ENCODE measurements around the gene CELSR1. TPM values are rescaled to one million over a fixed set of nuclear protein-coding genes. Genes with fewer than 3 reads are reported as not detected.
"Not testable (repeated sequence)": the region's sequence is repeated elsewhere in the genome, so short reads cannot be mapped to it uniquely, and the experiment has no call there.

CELSR1 gene
- total RNA-seq, 1 experiment from 2014 or later, result 33.2 TPM

DNA sequence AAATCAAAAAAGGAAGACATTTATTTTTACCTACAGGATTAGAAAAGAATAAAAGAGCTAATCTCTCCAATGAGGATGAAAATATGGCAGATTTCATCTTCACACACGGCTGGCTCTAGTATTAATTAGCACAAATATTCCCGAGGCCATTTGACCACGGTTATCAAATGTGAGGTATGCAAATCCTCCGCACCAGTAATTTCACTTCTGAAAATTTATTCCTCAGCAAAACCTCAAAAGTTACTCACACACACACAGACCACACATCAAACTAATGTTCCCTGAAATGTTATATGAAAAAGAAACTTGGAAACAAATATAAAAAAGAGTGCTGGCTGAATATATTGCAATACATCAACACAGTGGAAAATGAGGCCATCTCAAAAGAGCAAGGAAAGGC, 32.8 kb downstream of the CELSR1 start:
- H3K4me3 ChIP-seq (ENCODE audit: low read depth, low read length), result no peak overlapping the region
- intact Hi-C loops (cut with micrococcal nuclease; ENCODE audit: unreplicated experiment), result no loop called here
- no peak for DNase-seq
- Mint-ChIP-seq H3K9me3 (ENCODE audit: unreplicated experiment) (no peaks in the 10 kb centered on the region), H3K36me3 (ENCODE audit: insufficient read depth, unreplicated experiment) (peaks cover 4% of the 10 kb centered on the region), H3K27me3 (ENCODE audit: insufficient read depth, unreplicated experiment) (no peaks in the 10 kb centered on the region), H3K4me1 (ENCODE audit: low read depth, unreplicated experiment) (no peaks in the 10 kb centered on the region), H3K27ac (ENCODE audit: unreplicated experiment) (no peak overlapping the region), H3K4me3 (ENCODE audit: unreplicated experiment) (no peak overlapping the region)
- ChIA-PET POLR2A (no interaction called here), CTCF (no interaction called here)
- no peaks in the 10 kb centered on the region for H3K36me3 ChIP-seq (ENCODE audit: control insufficient read depth, insufficient read depth, low read length)
- TF ChIP-seq, protein P1, sequence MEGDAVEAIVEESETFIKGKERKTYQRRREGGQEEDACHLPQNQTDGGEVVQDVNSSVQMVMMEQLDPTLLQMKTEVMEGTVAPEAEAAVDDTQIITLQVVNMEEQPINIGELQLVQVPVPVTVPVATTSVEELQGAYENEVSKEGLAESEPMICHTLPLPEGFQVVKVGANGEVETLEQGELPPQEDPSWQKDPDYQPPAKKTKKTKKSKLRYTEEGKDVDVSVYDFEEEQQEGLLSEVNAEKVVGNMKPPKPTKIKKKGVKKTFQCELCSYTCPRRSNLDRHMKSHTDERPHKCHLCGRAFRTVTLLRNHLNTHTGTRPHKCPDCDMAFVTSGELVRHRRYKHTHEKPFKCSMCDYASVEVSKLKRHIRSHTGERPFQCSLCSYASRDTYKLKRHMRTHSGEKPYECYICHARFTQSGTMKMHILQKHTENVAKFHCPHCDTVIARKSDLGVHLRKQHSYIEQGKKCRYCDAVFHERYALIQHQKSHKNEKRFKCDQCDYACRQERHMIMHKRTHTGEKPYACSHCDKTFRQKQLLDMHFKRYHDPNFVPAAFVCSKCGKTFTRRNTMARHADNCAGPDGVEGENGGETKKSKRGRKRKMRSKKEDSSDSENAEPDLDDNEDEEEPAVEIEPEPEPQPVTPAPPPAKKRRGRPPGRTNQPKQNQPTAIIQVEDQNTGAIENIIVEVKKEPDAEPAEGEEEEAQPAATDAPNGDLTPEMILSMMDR (IDR thresholded peaks at IDR 0.05; ENCODE audit: insufficient read depth in 1 of 2, low read depth in 1 of 2, low read length in 1 of 2, severe bottlenecking in 1 of 2, unreplicated experiment in 1 of 2), result no peak
- no TSS peak for BruUV-seq (replicated peaks)
- no peaks in the 10 kb centered on the region for H3K4me1 ChIP-seq
- H3K9me3 ChIP-seq, result no peaks in the 10 kb centered on the region
- no peaks in the 10 kb centered on the region for H3K27me3 ChIP-seq (replicated peaks; ENCODE audit: control insufficient read depth, insufficient read depth, low read length)

DNA sequence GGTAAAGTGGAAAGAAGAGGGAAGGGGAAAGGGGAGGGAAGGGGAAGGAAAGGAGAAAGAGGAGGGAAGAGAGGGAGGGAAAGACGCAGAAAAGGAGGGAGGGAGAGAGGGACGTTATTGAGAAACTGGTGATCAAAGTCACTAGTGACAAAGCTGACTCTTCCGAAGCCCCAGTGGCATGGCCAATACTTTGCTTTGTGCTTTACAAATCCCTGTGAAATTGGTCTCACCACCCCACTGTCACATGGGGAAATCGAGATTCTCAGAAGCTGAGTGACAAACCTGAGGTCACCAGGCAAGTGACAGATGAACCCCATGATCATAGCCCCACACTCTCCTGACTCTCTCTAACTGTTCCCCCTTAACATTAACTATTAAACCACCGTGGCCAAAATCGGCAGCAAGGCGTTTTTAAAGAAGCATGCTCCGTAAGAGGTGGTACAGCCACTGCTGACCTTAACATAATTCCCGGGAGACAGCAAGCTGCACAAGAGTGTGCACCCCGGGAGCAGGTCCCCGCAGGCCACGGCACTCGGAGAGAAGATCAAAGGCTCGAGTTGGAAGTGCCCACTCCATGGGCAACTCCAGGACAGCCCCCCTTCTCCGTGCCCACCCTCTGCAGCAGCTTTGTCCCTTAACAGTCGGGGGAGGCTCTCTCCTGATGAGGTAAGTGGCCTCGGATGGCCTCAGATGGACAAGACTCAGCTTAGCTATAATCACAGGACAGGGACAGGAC, 34.8 kb downstream of the CELSR1 start:
- H3K4me3 ChIP-seq (ENCODE audit: low read depth, low read length), result no peak overlapping the region
- H3K36me3 ChIP-seq (ENCODE audit: control insufficient read depth, insufficient read depth, low read length), result no peaks in the 10 kb centered on the region
- POLR2A ChIA-PET, result no interaction called here
- CTCF ChIA-PET, result no interaction called here
- H3K9me3 ChIP-seq, result no peaks in the 10 kb centered on the region
- Mint-ChIP-seq H3K4me3 (ENCODE audit: unreplicated experiment) (no peak overlapping the region), H3K27me3 (ENCODE audit: insufficient read depth, unreplicated experiment) (no peaks in the 10 kb centered on the region), H3K4me1 (ENCODE audit: low read depth, unreplicated experiment) (no peaks in the 10 kb centered on the region), H3K27ac (ENCODE audit: unreplicated experiment) (no peak overlapping the region), H3K36me3 (ENCODE audit: insufficient read depth, unreplicated experiment) (peaks cover 4% of the 10 kb centered on the region), H3K9me3 (ENCODE audit: unreplicated experiment) (no peaks in the 10 kb centered on the region)
- H3K27me3 ChIP-seq (replicated peaks; ENCODE audit: control insufficient read depth, insufficient read depth, low read length), result no peaks in the 10 kb centered on the region
- DNase-seq, result no peak
- TF ChIP-seq, protein P1 (IDR thresholded peaks at IDR 0.05; ENCODE audit: insufficient read depth in 1 of 2, low read depth in 1 of 2, low read length in 1 of 2, severe bottlenecking in 1 of 2, unreplicated experiment in 1 of 2), result no peak
- H3K4me1 ChIP-seq, result no peaks in the 10 kb centered on the region
- intact Hi-C loops (cut with micrococcal nuclease; ENCODE audit: unreplicated experiment), result no loop called here
- BruUV-seq (replicated peaks), result no TSS peak

DNA sequence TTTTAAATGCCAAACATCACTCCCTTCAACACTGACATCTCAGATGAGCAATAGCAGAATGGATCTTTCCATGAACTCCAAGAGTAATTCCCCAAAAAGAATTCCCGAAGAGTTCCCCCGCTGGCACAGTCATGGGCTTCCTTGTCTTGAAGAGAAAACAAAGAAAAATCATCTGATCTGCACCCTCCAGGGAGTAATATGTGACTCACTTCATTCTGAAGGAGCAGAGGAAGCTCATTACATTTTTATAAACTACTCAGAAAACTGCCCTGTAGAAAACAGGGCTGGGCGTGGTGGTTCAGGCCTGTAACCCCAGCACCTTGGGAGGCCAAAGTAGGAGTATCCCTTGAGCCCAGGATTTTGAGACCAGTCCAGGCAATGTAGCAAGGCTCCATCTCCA, 35.7 kb downstream of the CELSR1 start:
- POLR2A ChIA-PET, result no interaction called here
- Histone ChIP-seq H3K4me1 (no peaks in the 10 kb centered on the region), H3K36me3 (ENCODE audit: control insufficient read depth, insufficient read depth, low read length) (no peaks in the 10 kb centered on the region), H3K27me3 (replicated peaks; ENCODE audit: control insufficient read depth, insufficient read depth, low read length) (no peaks in the 10 kb centered on the region), H3K9me3 (no peaks in the 10 kb centered on the region), H3K4me3 (ENCODE audit: low read depth, low read length) (no peak overlapping the region)
- no peak overlapping the region for H3K27ac Mint-ChIP-seq (ENCODE audit: unreplicated experiment)
- intact Hi-C loops (cut with micrococcal nuclease; ENCODE audit: unreplicated experiment), result no loop called here
- BruUV-seq (replicated peaks), result no TSS peak
- DNase-seq, result no peak
- no peaks in the 10 kb centered on the region for H3K9me3 Mint-ChIP-seq (ENCODE audit: unreplicated experiment)
- CTCF ChIA-PET, result no interaction called here
- H3K4me3 Mint-ChIP-seq (ENCODE audit: unreplicated experiment), result no peak overlapping the region
- no peaks in the 10 kb centered on the region for H3K4me1 Mint-ChIP-seq (ENCODE audit: low read depth, unreplicated experiment)
- H3K27me3 Mint-ChIP-seq (ENCODE audit: insufficient read depth, unreplicated experiment), result no peaks in the 10 kb centered on the region
- peaks cover 4% of the 10 kb centered on the region for H3K36me3 Mint-ChIP-seq (ENCODE audit: insufficient read depth, unreplicated experiment)
- TF ChIP-seq, protein P1 (IDR thresholded peaks at IDR 0.05; ENCODE audit: insufficient read depth in 1 of 2, low read depth in 1 of 2, low read length in 1 of 2, severe bottlenecking in 1 of 2, unreplicated experiment in 1 of 2), result no peak

DNA sequence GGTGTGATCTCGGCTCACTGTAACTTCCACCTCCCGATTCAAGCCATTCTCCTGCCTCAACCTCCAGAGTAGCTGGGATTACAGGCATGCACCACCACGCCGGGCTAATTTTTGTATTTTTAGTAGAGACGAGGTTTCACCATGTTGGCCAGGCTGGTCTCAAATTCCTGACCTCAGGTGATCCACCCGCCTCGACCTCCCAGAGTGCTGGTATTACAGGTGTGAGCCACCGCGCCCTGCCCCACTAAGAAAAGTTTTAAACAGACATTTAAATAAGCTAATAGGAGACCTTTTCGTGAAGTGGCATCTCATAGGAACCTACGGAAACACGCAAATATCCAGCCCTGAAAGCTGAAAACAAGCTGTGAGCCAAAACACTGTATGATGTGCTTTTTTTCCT, 36.2 kb downstream of the CELSR1 start:
- H3K36me3 ChIP-seq (ENCODE audit: control insufficient read depth, insufficient read depth, low read length); CTCF ChIA-PET; H3K27ac Mint-ChIP-seq (ENCODE audit: unreplicated experiment); H3K9me3 Mint-ChIP-seq (ENCODE audit: unreplicated experiment); H3K9me3 ChIP-seq; H3K27me3 ChIP-seq (replicated peaks; ENCODE audit: control insufficient read depth, insufficient read depth, low read length); intact Hi-C loops (cut with micrococcal nuclease; ENCODE audit: unreplicated experiment); H3K4me3 Mint-ChIP-seq (ENCODE audit: unreplicated experiment); H3K27me3 Mint-ChIP-seq (ENCODE audit: insufficient read depth, unreplicated experiment); BruUV-seq (replicated peaks); H3K4me1 ChIP-seq; DNase-seq; H3K4me3 ChIP-seq (ENCODE audit: low read depth, low read length); H3K4me1 Mint-ChIP-seq (ENCODE audit: low read depth, unreplicated experiment); H3K36me3 Mint-ChIP-seq (ENCODE audit: insufficient read depth, unreplicated experiment); POLR2A ChIA-PET: not testable (repeated sequence)
